ENCODE measurements around the gene GABRG3.

DNA sequence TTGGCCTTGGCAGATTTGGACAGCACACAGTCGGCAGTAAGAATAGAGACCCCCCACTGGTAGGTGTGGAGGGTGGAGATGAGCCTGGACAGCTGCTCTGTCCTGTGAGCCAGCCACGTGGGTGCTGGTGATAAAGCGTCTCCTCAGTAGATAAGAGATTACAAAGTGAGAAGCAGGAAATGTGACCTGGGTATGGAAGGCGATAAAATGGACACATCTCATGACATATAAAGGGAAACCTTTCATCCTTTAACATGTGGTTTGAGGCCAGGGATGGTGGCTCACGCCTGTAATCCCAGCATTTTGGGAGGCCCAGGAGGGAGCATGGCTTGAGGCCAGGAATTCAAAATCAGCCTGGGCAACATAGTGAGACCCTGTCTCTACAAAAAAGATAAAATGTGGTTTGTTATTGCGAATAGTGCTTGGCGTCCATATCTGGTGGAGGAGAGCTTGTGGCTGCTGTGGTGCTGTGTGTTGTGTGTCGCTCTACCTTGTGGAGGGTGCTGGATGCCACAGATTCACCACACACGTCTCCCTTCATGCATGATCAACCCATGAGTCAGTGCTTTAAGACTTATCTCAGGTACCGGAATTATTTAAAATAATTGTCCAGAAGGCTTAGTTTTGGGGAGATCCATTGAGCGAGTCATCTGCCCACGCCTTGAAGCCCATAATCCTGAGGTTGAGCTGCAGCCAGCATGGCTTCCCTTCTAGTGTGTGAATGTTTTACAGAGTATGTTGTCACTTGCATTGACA is 157.0 kb downstream of the GABRG3 start:
- TF ChIP-seq EP300 (IDR thresholded peaks at IDR 0.05) (no peak), RAD21 (conservative IDR thresholded peaks at IDR 0.05 in 1 of 2, IDR thresholded peaks at IDR 0.05 in 1 of 2) (no peak), POLR2A (IDR thresholded peaks at IDR 0.05; ENCODE audit: low read length) (no peak), REST (IDR thresholded peaks at IDR 0.05) (no peak), MAX (IDR thresholded peaks at IDR 0.05) (no peak), RCOR1 (IDR thresholded peaks at IDR 0.05; ENCODE audit: low read depth, low read length) (no peak), POLR2AphosphoS2 (conservative IDR thresholded peaks at IDR 0.05; ENCODE audit: low read length) (no peak), NFE2L2 (conservative IDR thresholded peaks at IDR 0.05; ENCODE audit: low read length) (no peak), EHMT2 (IDR thresholded peaks at IDR 0.05; ENCODE audit: low read depth) (no peak), ZFP36 (IDR thresholded peaks at IDR 0.05; ENCODE audit: borderline replicate concordance, partially characterized antibody) (no peak), NR3C1 (IDR thresholded peaks at IDR 0.05) (no peak), JUNB (IDR thresholded peaks at IDR 0.05) (no peak)
- TF ChIP-seq, protein P1, sequence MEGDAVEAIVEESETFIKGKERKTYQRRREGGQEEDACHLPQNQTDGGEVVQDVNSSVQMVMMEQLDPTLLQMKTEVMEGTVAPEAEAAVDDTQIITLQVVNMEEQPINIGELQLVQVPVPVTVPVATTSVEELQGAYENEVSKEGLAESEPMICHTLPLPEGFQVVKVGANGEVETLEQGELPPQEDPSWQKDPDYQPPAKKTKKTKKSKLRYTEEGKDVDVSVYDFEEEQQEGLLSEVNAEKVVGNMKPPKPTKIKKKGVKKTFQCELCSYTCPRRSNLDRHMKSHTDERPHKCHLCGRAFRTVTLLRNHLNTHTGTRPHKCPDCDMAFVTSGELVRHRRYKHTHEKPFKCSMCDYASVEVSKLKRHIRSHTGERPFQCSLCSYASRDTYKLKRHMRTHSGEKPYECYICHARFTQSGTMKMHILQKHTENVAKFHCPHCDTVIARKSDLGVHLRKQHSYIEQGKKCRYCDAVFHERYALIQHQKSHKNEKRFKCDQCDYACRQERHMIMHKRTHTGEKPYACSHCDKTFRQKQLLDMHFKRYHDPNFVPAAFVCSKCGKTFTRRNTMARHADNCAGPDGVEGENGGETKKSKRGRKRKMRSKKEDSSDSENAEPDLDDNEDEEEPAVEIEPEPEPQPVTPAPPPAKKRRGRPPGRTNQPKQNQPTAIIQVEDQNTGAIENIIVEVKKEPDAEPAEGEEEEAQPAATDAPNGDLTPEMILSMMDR (IDR thresholded peaks at IDR 0.05), result no peak
- TF ChIP-seq, protein P2, sequence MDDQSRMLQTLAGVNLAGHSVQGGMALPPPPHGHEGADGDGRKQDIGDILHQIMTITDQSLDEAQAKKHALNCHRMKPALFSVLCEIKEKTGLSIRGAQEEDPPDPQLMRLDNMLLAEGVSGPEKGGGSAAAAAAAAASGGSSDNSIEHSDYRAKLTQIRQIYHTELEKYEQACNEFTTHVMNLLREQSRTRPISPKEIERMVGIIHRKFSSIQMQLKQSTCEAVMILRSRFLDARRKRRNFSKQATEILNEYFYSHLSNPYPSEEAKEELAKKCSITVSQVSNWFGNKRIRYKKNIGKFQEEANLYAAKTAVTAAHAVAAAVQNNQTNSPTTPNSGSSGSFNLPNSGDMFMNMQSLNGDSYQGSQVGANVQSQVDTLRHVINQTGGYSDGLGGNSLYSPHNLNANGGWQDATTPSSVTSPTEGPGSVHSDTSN (IDR thresholded peaks at IDR 0.05), result no peak
